ENCODE data around the gene NRXN3. TPM values are rescaled to one million over a fixed set of nuclear protein-coding genes. Genes with fewer than 3 reads are reported as not detected.

NRXN3 gene
- total RNA-seq, 4 donors from 2014 or later = 0.19 to 1.4 (median 0.40) TPM

GRCh38 chr14:79496701-79497100 is 1326.5 kb downstream of the NRXN3 start:
- no peak for DNase-seq (ENCODE audit: low spot score)
- no peak for ATAC-seq (ENCODE audit: low FRiP score)
- TF ChIP-seq CTCF (IDR thresholded peaks at IDR 0.05) = no peak

- DNase-seq (ENCODE audit: low spot score) = no peak
- no peak for ATAC-seq (ENCODE audit: low FRiP score)
- no peak for TF ChIP-seq CTCF (IDR thresholded peaks at IDR 0.05)
These were observed 1330.3 kb downstream of the NRXN3 start for GRCh38 chr14:79500489-79500888.

- DNase-seq (ENCODE audit: low spot score) (no peak), ATAC-seq (ENCODE audit: low FRiP score) (no peak)
- no peak for TF ChIP-seq CTCF (IDR thresholded peaks at IDR 0.05)
These were observed 1332.1 kb downstream of the NRXN3 start for GRCh38 chr14:79502136-79502750.

- ATAC-seq (ENCODE audit: low FRiP score) (no peak), DNase-seq (ENCODE audit: low spot score) (no peak)
- no peak for TF ChIP-seq CTCF (IDR thresholded peaks at IDR 0.05)
These were observed 1332.6 kb downstream of the NRXN3 start for GRCh38 chr14:79502751-79503148.

GRCh38 chr14:79510659-79511058 is 1340.5 kb downstream of the NRXN3 start:
- ATAC-seq (ENCODE audit: low FRiP score) = no peak
- no peak for TF ChIP-seq CTCF (IDR thresholded peaks at IDR 0.05)
- no peak for DNase-seq (ENCODE audit: low spot score)

- no peak for TF ChIP-seq CTCF (IDR thresholded peaks at IDR 0.05)
- DNase-seq (ENCODE audit: low spot score) (no peak), ATAC-seq (ENCODE audit: low FRiP score) (no peak)
These were observed 1341.0 kb downstream of the NRXN3 start for GRCh38 chr14:79511146-79511545.

- no peak for ATAC-seq (ENCODE audit: low FRiP score)
- DNase-seq (ENCODE audit: low spot score) = no peak
- TF ChIP-seq CTCF (IDR thresholded peaks at IDR 0.05) = no peak
These were observed 1343.3 kb downstream of the NRXN3 start for GRCh38 chr14:79513446-79513845.

All from omental fat pad (tissue), 4 donors.